ENCODE data around the gene PRKCE. TPM values are rescaled to one million over a fixed set of nuclear protein-coding genes. Genes with fewer than 3 reads are reported as not detected.

PRKCE gene
- polyA plus RNA-seq, 3 donors: 8.3 to 9.1 (median 8.8) TPM

- DNase-seq (ENCODE audit: extremely low read depth in 1 of 11, low read depth in 9 of 11, low spot score in 4 of 11): no peak
Observed at GRCh38 chr2:46116553-46116991, 465.1 kb downstream of the PRKCE start.

- DNase-seq (ENCODE audit: extremely low read depth in 1 of 11, low read depth in 9 of 11, low spot score in 4 of 11): no peak
Observed at GRCh38 chr2:46117379-46117778, 465.9 kb downstream of the PRKCE start.

GRCh38 chr2:46117994-46118393 lies 466.5 kb downstream of the PRKCE start:
- no peak for DNase-seq (ENCODE audit: extremely low read depth in 1 of 11, low read depth in 9 of 11, low spot score in 4 of 11)

GRCh38 chr2:46118656-46119371 lies 467.3 kb downstream of the PRKCE start:
- DNase-seq (ENCODE audit: extremely low read depth in 1 of 11, low read depth in 9 of 11, low spot score in 4 of 11): peak in 4 of 11 donors; percentile 27 to 45 (median 34)

GRCh38 chr2:46119453-46119852 lies 468.0 kb downstream of the PRKCE start:
- no peak for DNase-seq (ENCODE audit: extremely low read depth in 1 of 11, low read depth in 9 of 11, low spot score in 4 of 11)

GRCh38 chr2:46120792-46121555 lies 469.5 kb downstream of the PRKCE start:
- no peak for DNase-seq (ENCODE audit: extremely low read depth in 1 of 11, low read depth in 9 of 11, low spot score in 4 of 11)

- DNase-seq (ENCODE audit: extremely low read depth in 1 of 11, low read depth in 9 of 11, low spot score in 4 of 11): no peak
Observed at GRCh38 chr2:46122318-46122976, 471.0 kb downstream of the PRKCE start.

- no peak for DNase-seq (ENCODE audit: extremely low read depth in 1 of 11, low read depth in 9 of 11, low spot score in 4 of 11)
Observed at GRCh38 chr2:46123013-46123412, 471.5 kb downstream of the PRKCE start.

- DNase-seq (ENCODE audit: extremely low read depth in 1 of 11, low read depth in 9 of 11, low spot score in 4 of 11): no peak
Observed at GRCh38 chr2:46125798-46126197, 474.3 kb downstream of the PRKCE start.

- DNase-seq (ENCODE audit: extremely low read depth in 1 of 11, low read depth in 9 of 11, low spot score in 4 of 11): no peak
Observed at GRCh38 chr2:46126571-46126970, 475.1 kb downstream of the PRKCE start.

GRCh38 chr2:46127176-46127575 lies 475.7 kb downstream of the PRKCE start:
- no peak for DNase-seq (ENCODE audit: extremely low read depth in 1 of 11, low read depth in 9 of 11, low spot score in 4 of 11)

GRCh38 chr2:46130511-46130910 lies 479.0 kb downstream of the PRKCE start:
- no peak for DNase-seq (ENCODE audit: extremely low read depth in 1 of 11, low read depth in 9 of 11, low spot score in 4 of 11)

- DNase-seq (ENCODE audit: extremely low read depth in 1 of 11, low read depth in 9 of 11, low spot score in 4 of 11): no peak
Observed at GRCh38 chr2:46132996-46133395, 481.5 kb downstream of the PRKCE start.

- peak in 8 of 11 donors; percentile 17 to 66 (median 46) for DNase-seq (ENCODE audit: extremely low read depth in 1 of 11, low read depth in 9 of 11, low spot score in 4 of 11)
Observed at GRCh38 chr2:46134531-46135227, 483.2 kb downstream of the PRKCE start.

- no peak for DNase-seq (ENCODE audit: extremely low read depth in 1 of 11, low read depth in 9 of 11, low spot score in 4 of 11)
Observed at GRCh38 chr2:46135228-46135855, 483.9 kb downstream of the PRKCE start.

- no peak for DNase-seq (ENCODE audit: extremely low read depth in 1 of 11, low read depth in 9 of 11, low spot score in 4 of 11)
Observed at GRCh38 chr2:46135958-46136357, 484.5 kb downstream of the PRKCE start.

GRCh38 chr2:46136481-46136880 lies 485.0 kb downstream of the PRKCE start:
- no peak for DNase-seq (ENCODE audit: extremely low read depth in 1 of 11, low read depth in 9 of 11, low spot score in 4 of 11)

- no peak for DNase-seq (ENCODE audit: extremely low read depth in 1 of 11, low read depth in 9 of 11, low spot score in 4 of 11)
Observed at GRCh38 chr2:46136953-46137352, 485.5 kb downstream of the PRKCE start.

Data from renal cortex interstitium (tissue), 11 donors.